Measurements from ENCODE around the gene EXOC4. TPM values are rescaled to one million over a fixed set of nuclear protein-coding genes. Genes with fewer than 3 reads are reported as not detected.

The EXOC4 gene
- total and polyA plus RNA-seq, 2 of the 13 experiments (the other 11 are each of a cell fraction or from before 2014, with no cell fraction given), result 22.5 to 39.0 TPM

GRCh38 chr7:134085311-134085710 lies 832.4 kb downstream of the EXOC4 start:
- no peak for DNase-seq (ENCODE audit: low spot score)
- no TSS peak for BruUV-seq (replicated peaks)
- no peak overlapping the region for H3K27ac ChIP-seq (ENCODE audit: extremely low read length, insufficient read depth, low read length)
- no peak overlapping the region for H2AFZ ChIP-seq (ENCODE audit: low read length)
- no peak for ATAC-seq
- H3K27me3 ChIP-seq (ENCODE audit: control insufficient read depth in 1 of 2, insufficient read depth in 2 of 2, low read length in 2 of 2), result no peaks in the 10 kb centered on the region
- no peaks in the 10 kb centered on the region for H3K79me2 ChIP-seq (ENCODE audit: insufficient read depth, low read length)
- no peaks in the 10 kb centered on the region for H3K36me3 ChIP-seq (replicated peaks in 1 of 2; ENCODE audit: control insufficient read depth in 1 of 2, insufficient read depth in 2 of 2, low read length in 2 of 2)
- H3K9me3 ChIP-seq (ENCODE audit: low read length), result peaks cover 34% of the 10 kb centered on the region
- no peak overlapping the region for H3K4me3 ChIP-seq (replicated peaks in 1 of 3; ENCODE audit: insufficient read depth in 1 of 3, low read depth in 2 of 3, low read length in 3 of 3)
- no peak overlapping the region for H3K9ac ChIP-seq (ENCODE audit: insufficient read depth, low read depth, low read length)
- H3K4me1 ChIP-seq (ENCODE audit: insufficient read depth, low read length), result no peaks in the 10 kb centered on the region
- no peak for FAIRE-seq
- POLR2A ChIA-PET, result no interaction called here
- CTCF ChIA-PET (ENCODE audit: low intra/inter-chr PET ratio, low total read pairs), result no interaction called here
- H4K20me1 ChIP-seq (ENCODE audit: insufficient read depth, low read length), result no peaks in the 10 kb centered on the region
- TF ChIP-seq PAX8 (CRISPR knock-in tag; IDR thresholded peaks at IDR 0.05; ENCODE audit: borderline replicate concordance) (no peak), TOE1 (CRISPR knock-in tag; IDR thresholded peaks at IDR 0.05) (no peak), SRSF9 (IDR thresholded peaks at IDR 0.05; ENCODE audit: borderline replicate concordance, insufficient read depth, low read depth, low read length, poor library complexity, severe bottlenecking) (no peak), EHMT2 (IDR thresholded peaks at IDR 0.05; ENCODE audit: borderline replicate concordance, low read depth, low read length) (no peak), ZNF776 (CRISPR knock-in tag; IDR thresholded peaks at IDR 0.05) (no peak), THAP11 (CRISPR knock-in tag; IDR thresholded peaks at IDR 0.05) (no peak), ZNF20 (CRISPR knock-in tag; IDR thresholded peaks at IDR 0.05) (no peak), ZNF224 (CRISPR knock-in tag; IDR thresholded peaks at IDR 0.05) (no peak), ARNT (IDR thresholded peaks at IDR 0.05) (no peak), AGO1 (IDR thresholded peaks at IDR 0.05; ENCODE audit: low read depth, low read length, poor library complexity, severe bottlenecking) (no peak), E2F1 (CRISPR knock-in tag; IDR thresholded peaks at IDR 0.05) (no peak), ZHX1 (CRISPR knock-in tag; IDR thresholded peaks at IDR 0.05; ENCODE audit: low read depth) (no peak)
- TF ChIP-seq, protein P1, sequence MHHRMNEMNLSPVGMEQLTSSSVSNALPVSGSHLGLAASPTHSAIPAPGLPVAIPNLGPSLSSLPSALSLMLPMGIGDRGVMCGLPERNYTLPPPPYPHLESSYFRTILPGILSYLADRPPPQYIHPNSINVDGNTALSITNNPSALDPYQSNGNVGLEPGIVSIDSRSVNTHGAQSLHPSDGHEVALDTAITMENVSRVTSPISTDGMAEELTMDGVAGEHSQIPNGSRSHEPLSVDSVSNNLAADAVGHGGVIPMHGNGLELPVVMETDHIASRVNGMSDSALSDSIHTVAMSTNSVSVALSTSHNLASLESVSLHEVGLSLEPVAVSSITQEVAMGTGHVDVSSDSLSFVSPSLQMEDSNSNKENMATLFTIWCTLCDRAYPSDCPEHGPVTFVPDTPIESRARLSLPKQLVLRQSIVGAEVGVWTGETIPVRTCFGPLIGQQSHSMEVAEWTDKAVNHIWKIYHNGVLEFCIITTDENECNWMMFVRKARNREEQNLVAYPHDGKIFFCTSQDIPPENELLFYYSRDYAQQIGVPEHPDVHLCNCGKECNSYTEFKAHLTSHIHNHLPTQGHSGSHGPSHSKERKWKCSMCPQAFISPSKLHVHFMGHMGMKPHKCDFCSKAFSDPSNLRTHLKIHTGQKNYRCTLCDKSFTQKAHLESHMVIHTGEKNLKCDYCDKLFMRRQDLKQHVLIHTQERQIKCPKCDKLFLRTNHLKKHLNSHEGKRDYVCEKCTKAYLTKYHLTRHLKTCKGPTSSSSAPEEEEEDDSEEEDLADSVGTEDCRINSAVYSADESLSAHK (CRISPR knock-in tag; IDR thresholded peaks at IDR 0.05; ENCODE audit: borderline replicate concordance), result no peak
- in situ Hi-C loops (cut with HindIII; ENCODE audit: extremely low pct_ligation_motif_present, low pct_unique_long_range_greater_than_20kb), result no loop called here
- no peak overlapping the region for H3K4me2 ChIP-seq (ENCODE audit: low read depth, low read length)
- intact Hi-C loops (cut with micrococcal nuclease; ENCODE audit: unreplicated experiment), result no loop called here

All from HepG2 (cell line).